ENCODE results near the gene RASA2.

The RASA2 gene, protein sequence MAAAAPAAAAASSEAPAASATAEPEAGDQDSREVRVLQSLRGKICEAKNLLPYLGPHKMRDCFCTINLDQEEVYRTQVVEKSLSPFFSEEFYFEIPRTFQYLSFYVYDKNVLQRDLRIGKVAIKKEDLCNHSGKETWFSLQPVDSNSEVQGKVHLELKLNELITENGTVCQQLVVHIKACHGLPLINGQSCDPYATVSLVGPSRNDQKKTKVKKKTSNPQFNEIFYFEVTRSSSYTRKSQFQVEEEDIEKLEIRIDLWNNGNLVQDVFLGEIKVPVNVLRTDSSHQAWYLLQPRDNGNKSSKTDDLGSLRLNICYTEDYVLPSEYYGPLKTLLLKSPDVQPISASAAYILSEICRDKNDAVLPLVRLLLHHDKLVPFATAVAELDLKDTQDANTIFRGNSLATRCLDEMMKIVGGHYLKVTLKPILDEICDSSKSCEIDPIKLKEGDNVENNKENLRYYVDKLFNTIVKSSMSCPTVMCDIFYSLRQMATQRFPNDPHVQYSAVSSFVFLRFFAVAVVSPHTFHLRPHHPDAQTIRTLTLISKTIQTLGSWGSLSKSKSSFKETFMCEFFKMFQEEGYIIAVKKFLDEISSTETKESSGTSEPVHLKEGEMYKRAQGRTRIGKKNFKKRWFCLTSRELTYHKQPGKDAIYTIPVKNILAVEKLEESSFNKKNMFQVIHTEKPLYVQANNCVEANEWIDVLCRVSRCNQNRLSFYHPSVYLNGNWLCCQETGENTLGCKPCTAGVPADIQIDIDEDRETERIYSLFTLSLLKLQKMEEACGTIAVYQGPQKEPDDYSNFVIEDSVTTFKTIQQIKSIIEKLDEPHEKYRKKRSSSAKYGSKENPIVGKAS

DNA sequence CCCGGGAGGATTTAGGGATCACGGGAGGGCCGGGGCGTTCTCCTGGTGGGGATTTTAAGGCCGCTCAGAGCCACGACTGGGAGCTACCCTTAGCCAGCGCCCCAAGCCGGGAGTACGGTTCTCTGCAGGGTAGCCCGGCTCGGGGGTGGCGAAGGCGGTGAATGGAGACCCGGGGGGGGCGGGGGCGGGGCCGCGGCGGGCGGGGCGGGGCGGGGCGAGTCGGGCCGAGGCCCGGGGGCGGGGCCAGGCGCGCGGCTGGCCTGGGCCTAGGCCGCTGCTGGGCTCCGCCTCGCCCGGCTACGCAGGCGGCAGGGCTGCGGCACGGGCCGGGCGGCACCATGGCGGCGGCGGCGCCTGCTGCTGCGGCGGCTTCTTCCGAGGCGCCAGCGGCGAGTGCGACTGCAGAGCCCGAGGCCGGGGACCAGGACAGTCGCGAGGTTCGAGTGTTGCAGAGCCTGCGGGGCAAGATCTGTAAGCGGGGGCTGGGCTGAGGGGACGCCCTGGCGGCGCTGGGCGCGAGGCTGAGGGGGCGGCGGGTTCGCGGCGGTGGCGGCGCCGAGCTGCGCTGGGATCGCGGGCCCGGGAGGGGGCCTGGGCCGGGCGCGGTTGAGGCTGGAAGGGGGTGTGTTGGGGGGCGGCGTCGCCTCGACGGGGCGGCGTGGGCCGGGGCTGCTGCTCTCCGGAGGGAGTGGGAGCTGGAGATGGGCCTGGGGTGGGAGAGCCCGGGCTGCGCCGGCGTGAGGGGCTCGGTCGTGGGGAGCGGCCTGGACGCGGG lies at the start of gene RASA2:
Gene RASA2, plus strand, starts transcription at position 282 of the 775 bp plus-strand sequence. Its CDS starts 57 bp downstream, at position 339.
- peak within 1 kb of the TSS; percentile 76 for H3K9ac ChIP-seq (ENCODE audit: low read length)
- peak within 1 kb of the TSS; percentile 94 for H3K27ac ChIP-seq (ENCODE audit: low read depth, low read length)
- H3K36me3 ChIP-seq (ENCODE audit: control insufficient read depth, insufficient read depth, low read length): no peaks in the 10 kb centered on the region
- no peaks in the 10 kb centered on the region for H3K4me1 ChIP-seq (ENCODE audit: control insufficient read depth, insufficient read depth, low read length)
- H3K4me3 ChIP-seq (ENCODE audit: low read length): peak within 1 kb of the TSS; percentile 80
- no peaks in the 10 kb centered on the region for H3K27me3 ChIP-seq (ENCODE audit: control insufficient read depth, insufficient read depth, low read length)

DNA sequence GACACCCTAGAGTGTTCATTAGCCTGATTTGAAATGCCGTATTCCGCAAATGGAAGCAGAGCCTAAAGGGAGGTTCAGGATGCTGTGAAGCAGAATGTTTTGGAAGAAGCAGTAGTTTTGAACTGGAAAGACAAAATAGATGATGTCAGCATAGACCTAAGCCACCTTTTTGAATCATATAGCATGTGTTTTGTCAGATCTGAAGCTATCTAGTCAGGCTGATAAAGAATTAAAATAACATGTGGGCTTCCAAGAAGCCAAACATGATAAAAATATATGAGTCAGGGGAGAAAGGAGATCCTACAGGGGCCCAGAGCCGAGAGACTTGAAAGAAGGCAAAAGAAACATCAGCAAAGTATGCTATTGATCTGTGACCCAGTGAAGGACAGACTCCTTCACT lies 47.2 kb upstream of the RASA2 start:
- no peaks in the 10 kb centered on the region for H3K27me3 ChIP-seq (ENCODE audit: control insufficient read depth, insufficient read depth, low read length)
- H3K4me1 ChIP-seq (ENCODE audit: control insufficient read depth, insufficient read depth, low read length): peaks cover 33% of the 10 kb centered on the region
- no peak overlapping the region for H3K27ac ChIP-seq (ENCODE audit: low read depth, low read length)
- no peak overlapping the region for H3K9ac ChIP-seq (ENCODE audit: low read length)
- H3K4me3 ChIP-seq (ENCODE audit: low read length): no peak overlapping the region
- H3K36me3 ChIP-seq (ENCODE audit: control insufficient read depth, insufficient read depth, low read length): peaks cover 16% of the 10 kb centered on the region

DNA sequence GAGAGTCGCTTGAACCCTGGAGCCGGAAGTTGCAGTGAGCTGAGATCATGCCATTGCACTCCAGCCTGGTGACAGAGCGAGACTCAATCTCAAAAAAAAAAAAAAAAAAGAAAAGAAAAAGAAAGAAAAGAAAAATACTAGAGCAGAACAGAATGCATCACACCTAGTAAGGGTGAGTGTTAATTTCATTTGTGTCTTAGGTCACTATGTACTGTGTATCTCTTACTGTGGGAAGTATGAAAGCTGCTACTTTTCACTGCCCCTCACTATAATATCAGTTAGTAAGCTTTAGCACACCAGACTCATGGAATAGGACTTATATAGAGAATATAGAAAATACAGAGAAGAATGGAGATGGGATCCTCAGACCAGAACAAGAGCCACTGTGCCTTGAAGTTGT lies 45.9 kb upstream of the RASA2 start:
- Histone ChIP-seq H3K4me3 (ENCODE audit: low read length) (no peak overlapping the region), H3K27me3 (ENCODE audit: control insufficient read depth, insufficient read depth, low read length) (no peaks in the 10 kb centered on the region), H3K27ac (ENCODE audit: low read depth, low read length) (peak overlapping the region; percentile 66), H3K4me1 (ENCODE audit: control insufficient read depth, insufficient read depth, low read length) (peaks cover 36% of the 10 kb centered on the region), H3K36me3 (ENCODE audit: control insufficient read depth, insufficient read depth, low read length) (peaks cover 25% of the 10 kb centered on the region), H3K9ac (ENCODE audit: low read length) (no peak overlapping the region)

DNA sequence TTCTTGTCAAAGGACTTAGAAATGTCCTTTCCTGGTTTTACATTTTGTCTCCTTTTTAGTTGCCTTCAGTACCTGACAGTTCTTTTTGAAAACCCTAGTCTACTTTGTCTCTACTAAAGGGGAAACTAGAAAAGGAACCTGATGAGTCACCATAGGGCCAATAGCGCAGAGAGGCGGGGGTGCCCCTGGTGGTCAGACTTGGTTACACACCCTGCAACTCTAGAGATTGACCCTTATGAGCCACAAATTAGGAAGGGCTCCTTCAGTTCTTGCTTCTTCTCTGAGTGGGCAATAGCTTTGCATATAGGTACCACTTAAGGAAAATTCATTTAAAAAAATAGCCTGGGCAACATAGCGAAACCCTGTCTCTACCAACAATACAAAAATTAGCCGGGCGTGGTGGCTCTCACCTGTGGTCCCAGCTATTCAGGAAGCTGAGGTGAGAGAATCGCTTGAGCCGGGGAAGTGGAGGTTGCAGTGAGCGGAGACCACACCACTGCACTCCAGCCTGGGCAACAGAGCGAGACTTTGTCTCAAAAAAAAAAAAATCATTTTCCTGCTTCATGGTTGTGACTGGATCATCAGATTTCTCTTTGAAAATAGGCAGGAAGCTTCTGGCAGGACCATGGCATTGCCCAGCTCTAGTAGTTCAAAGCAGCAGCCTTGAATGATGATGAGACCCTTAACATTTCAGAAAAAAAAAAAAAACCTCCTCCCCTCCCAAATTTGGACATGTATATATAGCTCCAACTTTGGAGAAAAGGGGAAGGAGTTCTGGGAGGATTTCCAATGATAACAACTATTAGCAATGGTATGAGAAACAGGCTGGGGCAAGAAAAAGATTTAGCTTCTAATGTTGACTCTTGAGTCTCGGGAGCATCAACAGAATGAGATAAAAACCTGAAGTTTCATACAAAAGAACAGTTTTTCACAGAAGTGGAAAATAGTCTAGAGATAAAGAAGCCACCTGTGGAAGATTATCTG lies 45.2 kb upstream of the RASA2 start:
- no peak overlapping the region for H3K9ac ChIP-seq (ENCODE audit: low read length)
- peak overlapping the region; percentile 10 for H3K4me3 ChIP-seq (ENCODE audit: low read length)
- H3K27me3 ChIP-seq (ENCODE audit: control insufficient read depth, insufficient read depth, low read length): no peaks in the 10 kb centered on the region
- H3K4me1 ChIP-seq (ENCODE audit: control insufficient read depth, insufficient read depth, low read length): peaks cover 36% of the 10 kb centered on the region
- H3K27ac ChIP-seq (ENCODE audit: low read depth, low read length): peak overlapping the region; percentile 66
- H3K36me3 ChIP-seq (ENCODE audit: control insufficient read depth, insufficient read depth, low read length): peaks cover 25% of the 10 kb centered on the region

DNA sequence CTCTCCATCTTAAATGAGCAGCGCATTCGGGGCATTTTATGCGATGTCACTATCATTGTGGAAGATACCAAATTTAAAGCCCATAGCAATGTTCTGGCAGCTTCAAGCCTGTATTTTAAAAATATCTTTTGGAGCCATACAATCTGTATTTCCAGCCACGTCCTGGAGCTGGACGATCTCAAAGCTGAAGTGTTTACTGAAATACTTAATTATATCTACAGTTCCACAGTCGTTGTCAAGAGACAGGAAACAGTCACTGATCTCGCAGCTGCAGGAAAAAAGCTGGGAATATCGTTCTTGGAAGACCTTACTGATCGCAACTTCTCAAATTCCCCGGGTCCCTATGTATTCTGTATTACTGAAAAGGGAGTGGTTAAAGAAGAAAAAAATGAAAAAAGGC lies 44.4 kb upstream of the RASA2 start:
- Histone ChIP-seq H3K4me1 (ENCODE audit: control insufficient read depth, insufficient read depth, low read length) (peaks cover 36% of the 10 kb centered on the region), H3K27ac (ENCODE audit: low read depth, low read length) (peak overlapping the region; percentile 66), H3K27me3 (ENCODE audit: control insufficient read depth, insufficient read depth, low read length) (no peaks in the 10 kb centered on the region), H3K36me3 (ENCODE audit: control insufficient read depth, insufficient read depth, low read length) (peaks cover 23% of the 10 kb centered on the region), H3K9ac (ENCODE audit: low read length) (no peak overlapping the region), H3K4me3 (ENCODE audit: low read length) (peak overlapping the region; percentile 10)

DNA sequence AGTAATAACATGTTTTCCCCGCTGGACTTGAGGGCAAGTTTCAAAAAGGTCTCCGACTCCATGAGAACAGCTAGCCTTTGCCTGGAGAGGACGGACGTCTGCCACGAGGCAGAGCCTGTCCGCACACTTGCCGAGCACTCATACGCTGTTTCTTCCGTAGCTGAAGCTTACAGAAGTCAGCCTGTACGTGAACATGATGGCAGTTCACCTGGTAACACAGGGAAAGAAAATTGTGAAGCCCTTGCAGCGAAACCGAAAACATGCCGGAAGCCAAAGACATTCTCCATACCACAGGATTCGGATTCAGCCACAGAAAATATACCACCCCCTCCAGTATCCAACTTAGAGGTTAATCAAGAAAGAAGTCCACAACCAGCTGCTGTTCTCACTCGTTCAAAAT lies 43.9 kb upstream of the RASA2 start:
- Histone ChIP-seq H3K27me3 (ENCODE audit: control insufficient read depth, insufficient read depth, low read length) (no peaks in the 10 kb centered on the region), H3K4me1 (ENCODE audit: control insufficient read depth, insufficient read depth, low read length) (peaks cover 36% of the 10 kb centered on the region), H3K4me3 (ENCODE audit: low read length) (no peak overlapping the region), H3K36me3 (ENCODE audit: control insufficient read depth, insufficient read depth, low read length) (peaks cover 23% of the 10 kb centered on the region), H3K27ac (ENCODE audit: low read depth, low read length) (peak overlapping the region; percentile 66), H3K9ac (ENCODE audit: low read length) (no peak overlapping the region)

DNA sequence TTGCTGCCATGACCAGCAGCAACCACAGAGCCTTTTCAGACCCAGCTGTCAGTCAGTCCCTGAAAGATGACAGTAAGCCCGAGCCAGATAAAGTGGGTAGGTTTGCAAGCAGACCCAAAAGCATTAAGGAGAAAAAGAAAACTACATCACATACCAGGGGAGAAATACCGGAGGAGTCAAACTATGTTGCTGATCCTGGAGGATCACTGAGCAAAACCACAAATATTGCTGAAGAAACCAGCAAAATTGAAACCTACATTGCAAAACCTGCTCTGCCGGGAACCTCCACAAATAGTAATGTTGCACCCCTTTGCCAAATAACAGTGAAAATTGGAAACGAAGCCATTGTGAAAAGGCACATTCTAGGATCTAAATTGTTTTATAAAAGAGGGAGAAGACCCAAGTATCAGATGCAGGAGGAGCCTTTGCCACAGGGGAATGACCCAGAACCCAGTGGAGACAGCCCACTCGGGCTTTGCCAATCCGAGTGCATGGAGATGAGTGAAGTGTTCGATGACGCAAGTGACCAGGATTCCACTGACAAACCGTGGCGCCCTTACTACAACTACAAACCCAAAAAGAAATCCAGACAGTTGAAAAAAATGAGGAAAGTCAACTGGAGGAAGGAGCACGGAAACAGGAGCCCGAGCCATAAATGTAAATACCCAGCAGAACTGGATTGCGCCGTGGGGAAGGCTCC lies 42.1 kb upstream of the RASA2 start:
- Histone ChIP-seq H3K27me3 (ENCODE audit: control insufficient read depth, insufficient read depth, low read length) (no peaks in the 10 kb centered on the region), H3K9ac (ENCODE audit: low read length) (no peak overlapping the region), H3K36me3 (ENCODE audit: control insufficient read depth, insufficient read depth, low read length) (peaks cover 16% of the 10 kb centered on the region), H3K4me3 (ENCODE audit: low read length) (no peak overlapping the region), H3K27ac (ENCODE audit: low read depth, low read length) (no peak overlapping the region), H3K4me1 (ENCODE audit: control insufficient read depth, insufficient read depth, low read length) (peaks cover 40% of the 10 kb centered on the region)

DNA sequence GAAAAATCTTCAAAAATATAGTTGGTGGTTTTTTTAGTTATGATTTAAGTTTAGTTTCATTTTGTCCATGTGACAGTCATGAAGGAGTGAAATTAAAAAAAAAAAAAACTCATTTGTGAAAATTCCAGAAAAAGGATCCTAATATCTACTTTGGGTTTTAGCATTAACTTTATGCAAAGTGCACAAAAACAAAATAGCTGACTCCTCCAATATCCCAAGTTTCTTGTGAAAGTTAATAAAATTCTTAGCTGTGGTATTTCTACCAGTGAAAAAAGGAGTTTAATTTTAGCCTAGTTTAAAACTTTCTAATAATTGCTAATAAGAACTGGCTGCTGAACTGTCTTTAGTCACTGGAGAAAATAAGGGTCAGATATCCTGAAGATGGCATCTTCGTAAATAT lies 40.8 kb upstream of the RASA2 start:
- H3K36me3 ChIP-seq (ENCODE audit: control insufficient read depth, insufficient read depth, low read length): peaks cover 16% of the 10 kb centered on the region
- H3K4me3 ChIP-seq (ENCODE audit: low read length): no peak overlapping the region
- no peaks in the 10 kb centered on the region for H3K27me3 ChIP-seq (ENCODE audit: control insufficient read depth, insufficient read depth, low read length)
- peaks cover 32% of the 10 kb centered on the region for H3K4me1 ChIP-seq (ENCODE audit: control insufficient read depth, insufficient read depth, low read length)
- no peak overlapping the region for H3K9ac ChIP-seq (ENCODE audit: low read length)
- H3K27ac ChIP-seq (ENCODE audit: low read depth, low read length): no peak overlapping the region

DNA sequence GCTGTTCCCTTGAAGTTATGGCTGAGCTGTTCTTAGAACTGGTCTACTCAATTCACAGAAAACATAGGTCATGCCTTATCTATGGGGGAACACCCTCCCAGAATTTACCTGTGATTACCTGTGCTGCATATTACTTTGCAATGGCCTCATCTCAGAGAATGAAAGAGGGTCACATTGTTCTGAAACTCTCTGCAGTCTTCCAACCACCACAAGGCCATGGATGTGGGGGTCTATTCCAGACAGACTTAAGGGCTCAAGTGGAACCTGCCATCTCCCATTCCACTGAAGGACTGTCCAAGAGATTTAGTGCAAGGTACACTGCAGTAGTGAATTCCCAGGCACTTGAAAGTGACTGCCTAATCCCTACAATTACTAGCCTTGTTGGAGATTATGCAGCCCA lies 40.1 kb upstream of the RASA2 start:
- Histone ChIP-seq H3K9ac (ENCODE audit: low read length) (no peak overlapping the region), H3K36me3 (ENCODE audit: control insufficient read depth, insufficient read depth, low read length) (peaks cover 16% of the 10 kb centered on the region), H3K27ac (ENCODE audit: low read depth, low read length) (no peak overlapping the region), H3K27me3 (ENCODE audit: control insufficient read depth, insufficient read depth, low read length) (no peaks in the 10 kb centered on the region), H3K4me3 (ENCODE audit: low read length) (no peak overlapping the region), H3K4me1 (ENCODE audit: control insufficient read depth, insufficient read depth, low read length) (peaks cover 32% of the 10 kb centered on the region)

DNA sequence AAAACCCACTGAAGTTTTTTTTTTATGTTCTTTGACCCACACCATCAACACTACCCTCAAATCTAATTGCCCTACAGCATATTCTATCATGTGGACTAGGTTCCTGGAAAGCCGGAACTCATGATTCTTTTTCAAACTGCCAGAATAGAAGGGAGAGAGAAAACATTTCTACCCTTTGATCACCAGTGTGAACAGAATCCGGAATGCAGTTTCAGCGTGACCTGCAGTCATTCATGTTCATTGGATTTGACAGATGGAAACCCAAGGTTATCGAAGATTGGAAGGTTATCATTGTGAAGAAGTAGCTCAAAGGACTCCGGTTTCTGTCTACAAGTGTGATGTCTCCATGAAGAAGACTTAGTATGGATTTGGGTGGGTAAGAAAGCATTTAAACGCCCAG lies 39.4 kb upstream of the RASA2 start:
- H3K4me1 ChIP-seq (ENCODE audit: control insufficient read depth, insufficient read depth, low read length): peaks cover 34% of the 10 kb centered on the region
- H3K27me3 ChIP-seq (ENCODE audit: control insufficient read depth, insufficient read depth, low read length): no peaks in the 10 kb centered on the region
- no peak overlapping the region for H3K27ac ChIP-seq (ENCODE audit: low read depth, low read length)
- H3K4me3 ChIP-seq (ENCODE audit: low read length): no peak overlapping the region
- peaks cover 16% of the 10 kb centered on the region for H3K36me3 ChIP-seq (ENCODE audit: control insufficient read depth, insufficient read depth, low read length)
- no peak overlapping the region for H3K9ac ChIP-seq (ENCODE audit: low read length)

DNA sequence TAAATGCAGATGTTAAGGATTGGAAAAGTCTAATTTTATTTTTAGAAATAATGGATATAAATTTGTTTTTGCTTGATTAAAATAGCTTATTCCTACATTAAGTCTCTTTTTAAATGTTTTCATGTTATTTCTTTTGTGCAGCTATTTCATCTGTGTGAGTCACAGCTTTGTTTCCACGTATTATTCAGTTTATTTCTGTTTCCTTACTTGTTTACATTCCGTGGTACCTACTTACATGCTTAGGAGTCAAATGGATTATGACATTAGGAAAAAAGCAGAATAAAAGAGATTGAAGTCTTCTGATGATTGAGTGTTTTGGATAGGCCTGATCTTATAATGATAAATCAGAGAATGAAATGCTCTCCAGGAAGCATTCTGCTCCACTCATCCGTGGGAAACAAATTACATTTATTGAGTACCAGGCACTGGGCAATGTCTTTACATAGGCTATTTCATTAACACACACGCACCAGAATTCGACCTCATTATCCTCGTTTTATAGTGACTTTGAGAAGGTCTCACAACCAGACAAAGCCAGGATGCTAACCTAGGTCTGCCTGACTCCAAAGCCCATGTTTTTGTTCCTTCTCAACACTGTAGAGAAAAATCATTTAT lies 38.1 kb upstream of the RASA2 start:
- Histone ChIP-seq H3K4me3 (ENCODE audit: low read length) (no peak overlapping the region), H3K27ac (ENCODE audit: low read depth, low read length) (peak overlapping the region; percentile 3), H3K4me1 (ENCODE audit: control insufficient read depth, insufficient read depth, low read length) (peaks cover 24% of the 10 kb centered on the region), H3K9ac (ENCODE audit: low read length) (no peak overlapping the region), H3K36me3 (ENCODE audit: control insufficient read depth, insufficient read depth, low read length) (peaks cover 9% of the 10 kb centered on the region), H3K27me3 (ENCODE audit: control insufficient read depth, insufficient read depth, low read length) (no peaks in the 10 kb centered on the region)

Measured in rectal smooth muscle tissue (tissue), 1 donor.